ENCODE data around the gene MMS22L. TPM values are rescaled to one million over a fixed set of nuclear protein-coding genes. Genes with fewer than 3 reads are reported as not detected.

MMS22L gene
- total and polyA plus RNA-seq, 10 of the 15 experiments (the other 5 are each of a cell fraction or from before 2014, with no cell fraction given): 5.0 to 33.9 (median 18.7) TPM

GRCh38 chr6:97306544-97307320 is 23.7 kb upstream of the MMS22L start:
- SMC1A ChIA-PET (ENCODE audit: uncharacterized antibody, unreplicated experiment): interaction anchor here (1.1 to 1.2 kb wide), 2 partner anchors 12 to 106 kb away, joined by 3 to 4 read pairs; no protein-coding TSS in a partner anchor
- FAIRE-seq (no peak), DNase-seq (ENCODE audit: low read depth, low spot score) (no peak), ATAC-seq (no peak)
- Histone ChIP-seq H2AFZ (ENCODE audit: control insufficient read depth, low read depth, low read length) (no peak overlapping the region), H3K27me3 (replicated peaks in 1 of 2; ENCODE audit: control insufficient read depth in 2 of 2, insufficient read depth in 2 of 2, low read length in 1 of 2) (no peaks in the 10 kb centered on the region), H3K4me3 (no peak overlapping the region), H3K4me2 (ENCODE audit: control insufficient read depth, insufficient read depth) (no peak overlapping the region), H4K20me1 (ENCODE audit: control insufficient read depth, insufficient read depth) (no peaks in the 10 kb centered on the region), H3K9me3 (replicated peaks; ENCODE audit: control insufficient read depth, insufficient read depth, low read length) (no peaks in the 10 kb centered on the region), H3K36me3 (ENCODE audit: control insufficient read depth in 2 of 2, insufficient read depth in 2 of 2, low read length in 1 of 2) (no peaks in the 10 kb centered on the region), H3K79me2 (ENCODE audit: control insufficient read depth, insufficient read depth, low read length) (no peaks in the 10 kb centered on the region), H3K4me1 (ENCODE audit: control insufficient read depth, insufficient read depth, low read length) (no peaks in the 10 kb centered on the region), H3K27ac (ENCODE audit: control insufficient read depth, insufficient read depth) (no peak overlapping the region), H3K9ac (ENCODE audit: control insufficient read depth, insufficient read depth, low read length) (no peak overlapping the region)
- no TSS peak for BruUV-seq (replicated peaks)
- WGBS (ENCODE audit: insufficient coverage, insufficient replicate concordance, low lambda C conversion rate, missing lambda C conversion rate): 15% methylated on average over 1 of the region's 1 CpG
- CTCF ChIA-PET: interaction anchor here (0.9 to 1.8 kb wide), 2 partner anchors 11 to 14 kb away, joined by 3 read pairs; no protein-coding TSS in a partner anchor
- intact Hi-C loops (cut with micrococcal nuclease; ENCODE audit: unreplicated experiment): no loop called here
- RAD21 ChIA-PET (ENCODE audit: unreplicated experiment): no interaction called here
- in situ Hi-C loops (cut with MboI): no loop called here
- POLR2A ChIA-PET: no interaction called here
- TF ChIP-seq NR2F1 (conservative IDR thresholded peaks at IDR 0.05) (no peak), RB1 (IDR thresholded peaks at IDR 0.05; ENCODE audit: borderline replicate concordance) (no peak), ZNF217 (IDR thresholded peaks at IDR 0.05) (no peak), MXI1 (IDR thresholded peaks at IDR 0.05; ENCODE audit: low read depth, low read length) (no peak), SREBF1 (IDR thresholded peaks at IDR 0.05; ENCODE audit: low read length) (no peak)
- TF ChIP-seq, protein P1, sequence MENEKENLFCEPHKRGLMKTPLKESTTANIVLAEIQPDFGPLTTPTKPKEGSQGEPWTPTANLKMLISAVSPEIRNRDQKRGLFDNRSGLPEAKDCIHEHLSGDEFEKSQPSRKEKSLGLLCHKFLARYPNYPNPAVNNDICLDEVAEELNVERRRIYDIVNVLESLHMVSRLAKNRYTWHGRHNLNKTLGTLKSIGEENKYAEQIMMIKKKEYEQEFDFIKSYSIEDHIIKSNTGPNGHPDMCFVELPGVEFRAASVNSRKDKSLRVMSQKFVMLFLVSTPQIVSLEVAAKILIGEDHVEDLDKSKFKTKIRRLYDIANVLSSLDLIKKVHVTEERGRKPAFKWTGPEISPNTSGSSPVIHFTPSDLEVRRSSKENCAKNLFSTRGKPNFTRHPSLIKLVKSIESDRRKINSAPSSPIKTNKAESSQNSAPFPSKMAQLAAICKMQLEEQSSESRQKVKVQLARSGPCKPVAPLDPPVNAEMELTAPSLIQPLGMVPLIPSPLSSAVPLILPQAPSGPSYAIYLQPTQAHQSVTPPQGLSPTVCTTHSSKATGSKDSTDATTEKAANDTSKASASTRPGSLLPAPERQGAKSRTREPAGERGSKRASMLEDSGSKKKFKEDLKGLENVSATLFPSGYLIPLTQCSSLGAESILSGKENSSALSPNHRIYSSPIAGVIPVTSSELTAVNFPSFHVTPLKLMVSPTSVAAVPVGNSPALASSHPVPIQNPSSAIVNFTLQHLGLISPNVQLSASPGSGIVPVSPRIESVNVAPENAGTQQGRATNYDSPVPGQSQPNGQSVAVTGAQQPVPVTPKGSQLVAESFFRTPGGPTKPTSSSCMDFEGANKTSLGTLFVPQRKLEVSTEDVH (IDR thresholded peaks at IDR 0.05; ENCODE audit: low read depth, partially characterized antibody): no peak
- TF ChIP-seq, protein P2, sequence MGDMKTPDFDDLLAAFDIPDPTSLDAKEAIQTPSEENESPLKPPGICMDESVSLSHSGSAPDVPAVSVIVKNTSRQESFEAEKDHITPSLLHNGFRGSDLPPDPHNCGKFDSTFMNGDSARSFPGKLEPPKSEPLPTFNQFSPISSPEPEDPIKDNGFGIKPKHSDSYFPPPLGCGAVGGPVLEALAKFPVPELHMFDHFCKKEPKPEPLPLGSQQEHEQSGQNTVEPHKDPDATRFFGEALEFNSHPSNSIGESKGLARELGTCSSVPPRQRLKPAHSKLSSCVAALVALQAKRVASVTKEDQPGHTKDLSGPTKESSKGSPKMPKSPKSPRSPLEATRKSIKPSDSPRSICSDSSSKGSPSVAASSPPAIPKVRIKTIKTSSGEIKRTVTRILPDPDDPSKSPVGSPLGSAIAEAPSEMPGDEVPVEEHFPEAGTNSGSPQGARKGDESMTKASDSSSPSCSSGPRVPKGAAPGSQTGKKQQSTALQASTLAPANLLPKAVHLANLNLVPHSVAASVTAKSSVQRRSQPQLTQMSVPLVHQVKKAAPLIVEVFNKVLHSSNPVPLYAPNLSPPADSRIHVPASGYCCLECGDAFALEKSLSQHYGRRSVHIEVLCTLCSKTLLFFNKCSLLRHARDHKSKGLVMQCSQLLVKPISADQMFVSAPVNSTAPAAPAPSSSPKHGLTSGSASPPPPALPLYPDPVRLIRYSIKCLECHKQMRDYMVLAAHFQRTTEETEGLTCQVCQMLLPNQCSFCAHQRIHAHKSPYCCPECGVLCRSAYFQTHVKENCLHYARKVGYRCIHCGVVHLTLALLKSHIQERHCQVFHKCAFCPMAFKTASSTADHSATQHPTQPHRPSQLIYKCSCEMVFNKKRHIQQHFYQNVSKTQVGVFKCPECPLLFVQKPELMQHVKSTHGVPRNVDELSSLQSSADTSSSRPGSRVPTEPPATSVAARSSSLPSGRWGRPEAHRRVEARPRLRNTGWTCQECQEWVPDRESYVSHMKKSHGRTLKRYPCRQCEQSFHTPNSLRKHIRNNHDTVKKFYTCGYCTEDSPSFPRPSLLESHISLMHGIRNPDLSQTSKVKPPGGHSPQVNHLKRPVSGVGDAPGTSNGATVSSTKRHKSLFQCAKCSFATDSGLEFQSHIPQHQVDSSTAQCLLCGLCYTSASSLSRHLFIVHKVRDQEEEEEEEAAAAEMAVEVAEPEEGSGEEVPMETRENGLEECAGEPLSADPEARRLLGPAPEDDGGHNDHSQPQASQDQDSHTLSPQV (IDR thresholded peaks at IDR 0.05): no peak
- TF ChIP-seq, protein P3, sequence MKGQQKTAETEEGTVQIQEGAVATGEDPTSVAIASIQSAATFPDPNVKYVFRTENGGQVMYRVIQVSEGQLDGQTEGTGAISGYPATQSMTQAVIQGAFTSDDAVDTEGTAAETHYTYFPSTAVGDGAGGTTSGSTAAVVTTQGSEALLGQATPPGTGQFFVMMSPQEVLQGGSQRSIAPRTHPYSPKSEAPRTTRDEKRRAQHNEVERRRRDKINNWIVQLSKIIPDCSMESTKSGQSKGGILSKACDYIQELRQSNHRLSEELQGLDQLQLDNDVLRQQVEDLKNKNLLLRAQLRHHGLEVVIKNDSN (IDR thresholded peaks at IDR 0.05; ENCODE audit: borderline replicate concordance, extremely low read length, insufficient read depth, low read depth, low read length): no peak
- TF ChIP-seq, protein P4, sequence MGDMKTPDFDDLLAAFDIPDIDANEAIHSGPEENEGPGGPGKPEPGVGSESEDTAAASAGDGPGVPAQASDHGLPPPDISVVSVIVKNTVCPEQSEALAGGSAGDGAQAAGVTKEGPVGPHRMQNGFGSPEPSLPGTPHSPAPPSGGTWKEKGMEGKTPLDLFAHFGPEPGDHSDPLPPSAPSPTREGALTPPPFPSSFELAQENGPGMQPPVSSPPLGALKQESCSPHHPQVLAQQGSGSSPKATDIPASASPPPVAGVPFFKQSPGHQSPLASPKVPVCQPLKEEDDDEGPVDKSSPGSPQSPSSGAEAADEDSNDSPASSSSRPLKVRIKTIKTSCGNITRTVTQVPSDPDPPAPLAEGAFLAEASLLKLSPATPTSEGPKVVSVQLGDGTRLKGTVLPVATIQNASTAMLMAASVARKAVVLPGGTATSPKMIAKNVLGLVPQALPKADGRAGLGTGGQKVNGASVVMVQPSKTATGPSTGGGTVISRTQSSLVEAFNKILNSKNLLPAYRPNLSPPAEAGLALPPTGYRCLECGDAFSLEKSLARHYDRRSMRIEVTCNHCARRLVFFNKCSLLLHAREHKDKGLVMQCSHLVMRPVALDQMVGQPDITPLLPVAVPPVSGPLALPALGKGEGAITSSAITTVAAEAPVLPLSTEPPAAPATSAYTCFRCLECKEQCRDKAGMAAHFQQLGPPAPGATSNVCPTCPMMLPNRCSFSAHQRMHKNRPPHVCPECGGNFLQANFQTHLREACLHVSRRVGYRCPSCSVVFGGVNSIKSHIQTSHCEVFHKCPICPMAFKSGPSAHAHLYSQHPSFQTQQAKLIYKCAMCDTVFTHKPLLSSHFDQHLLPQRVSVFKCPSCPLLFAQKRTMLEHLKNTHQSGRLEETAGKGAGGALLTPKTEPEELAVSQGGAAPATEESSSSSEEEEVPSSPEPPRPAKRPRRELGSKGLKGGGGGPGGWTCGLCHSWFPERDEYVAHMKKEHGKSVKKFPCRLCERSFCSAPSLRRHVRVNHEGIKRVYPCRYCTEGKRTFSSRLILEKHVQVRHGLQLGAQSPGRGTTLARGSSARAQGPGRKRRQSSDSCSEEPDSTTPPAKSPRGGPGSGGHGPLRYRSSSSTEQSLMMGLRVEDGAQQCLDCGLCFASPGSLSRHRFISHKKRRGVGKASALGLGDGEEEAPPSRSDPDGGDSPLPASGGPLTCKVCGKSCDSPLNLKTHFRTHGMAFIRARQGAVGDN (IDR thresholded peaks at IDR 0.05): no peak
